Measurements from ENCODE around the gene WDR49.
"Not testable (repeated sequence)": the region's sequence is repeated elsewhere in the genome, so short reads cannot be mapped to it uniquely, and the experiment has no call there.

The WDR49 gene

DNA sequence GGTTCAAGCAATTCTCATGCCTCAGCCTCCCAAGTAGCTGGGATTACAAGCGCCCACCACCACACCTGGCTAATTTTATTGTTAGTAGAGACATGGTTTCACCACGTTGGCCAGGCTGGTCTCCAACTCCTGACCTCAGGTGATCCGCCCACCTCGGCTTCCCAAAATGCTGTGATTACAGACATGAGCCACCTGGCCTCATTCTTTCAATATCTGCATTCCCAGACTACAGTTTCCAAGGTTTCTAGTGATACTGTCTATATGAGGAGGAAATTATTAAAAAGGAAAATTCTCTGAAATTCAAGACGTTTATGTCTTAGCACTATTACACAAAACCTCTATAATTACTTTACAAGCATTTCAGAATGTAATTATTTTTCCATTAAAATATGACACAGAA lies 39.5 kb downstream of the WDR49 start:
- not testable (repeated sequence) for DNase-seq (ENCODE audit: low read depth)

DNA sequence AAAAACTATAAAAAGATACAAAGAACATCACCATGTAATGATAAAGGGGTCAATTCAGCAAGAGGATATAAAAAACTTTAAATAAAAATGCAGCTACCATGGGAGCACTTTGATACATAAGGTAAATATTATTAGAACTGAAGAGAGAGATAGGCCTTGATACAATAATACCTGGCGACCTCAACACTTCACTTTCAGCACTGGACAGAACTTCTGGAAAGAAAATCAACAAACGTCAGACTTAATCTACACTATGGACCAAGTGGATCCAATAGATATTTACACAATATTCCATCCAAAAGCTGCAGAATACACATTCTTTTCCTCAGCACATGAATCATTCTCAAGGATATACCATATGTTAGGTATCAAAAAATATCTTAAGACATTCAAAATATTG lies 42.0 kb downstream of the WDR49 start:
- DNase-seq (ENCODE audit: low read depth) = no peak

DNA sequence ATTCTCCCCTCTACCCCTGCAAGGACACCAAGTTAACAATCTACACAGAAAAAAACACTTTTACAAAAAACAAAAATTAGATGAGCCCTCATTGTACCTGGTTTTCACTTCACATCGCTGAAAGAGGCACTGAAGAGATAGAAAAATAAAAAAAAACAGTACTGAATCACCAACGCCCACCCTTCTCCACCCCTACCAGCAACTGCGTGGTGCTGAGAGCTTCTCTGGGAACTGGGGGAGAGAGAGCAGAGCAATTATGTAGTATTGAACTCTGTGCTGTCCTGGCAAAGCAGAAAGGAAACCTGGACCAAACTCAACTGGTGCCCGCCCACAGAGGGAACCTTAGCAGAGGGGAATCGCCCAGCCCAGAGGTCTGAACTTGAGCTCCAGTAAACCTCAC lies 44.6 kb downstream of the WDR49 start:
- no peak for DNase-seq (ENCODE audit: low read depth)

DNA sequence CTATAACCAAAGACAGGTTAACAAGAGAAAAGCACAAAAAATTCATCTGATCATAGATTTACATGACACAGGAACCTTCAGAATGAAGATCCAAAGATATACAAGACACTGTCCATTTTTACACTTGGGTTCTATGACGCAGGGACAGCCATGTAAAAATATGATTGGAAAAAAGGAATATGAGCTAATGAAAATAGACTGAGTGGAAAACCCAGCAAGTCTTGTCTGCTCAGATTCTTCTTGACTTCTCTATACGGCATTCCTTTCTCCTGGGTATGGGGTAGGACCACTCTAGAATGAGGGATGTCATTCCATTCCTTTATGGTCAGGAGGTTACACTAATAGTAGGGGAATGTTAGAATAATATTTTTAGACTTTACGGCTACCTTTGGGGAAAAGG lies 46.9 kb downstream of the WDR49 start:
- no peak for DNase-seq (ENCODE audit: low read depth)

DNA sequence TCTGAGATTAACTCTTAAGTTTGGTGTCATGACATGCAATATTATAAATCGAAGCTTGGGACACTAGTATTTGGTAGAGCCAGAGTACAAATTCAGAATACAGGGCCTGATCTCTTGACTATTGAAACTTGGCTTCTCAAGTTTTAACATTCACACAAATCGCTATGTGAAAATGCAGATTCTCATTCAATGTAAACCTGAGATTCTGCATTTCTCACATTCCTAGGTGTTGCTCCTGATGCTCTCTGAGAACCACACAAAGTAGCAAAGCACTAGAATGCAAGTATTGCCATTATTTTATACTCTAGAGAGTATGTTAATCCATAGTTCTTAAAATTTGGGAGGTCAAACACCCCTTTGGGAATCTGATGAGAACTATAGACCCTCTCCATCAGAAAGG lies 47.9 kb downstream of the WDR49 start:
- no peak for DNase-seq (ENCODE audit: low read depth)

DNA sequence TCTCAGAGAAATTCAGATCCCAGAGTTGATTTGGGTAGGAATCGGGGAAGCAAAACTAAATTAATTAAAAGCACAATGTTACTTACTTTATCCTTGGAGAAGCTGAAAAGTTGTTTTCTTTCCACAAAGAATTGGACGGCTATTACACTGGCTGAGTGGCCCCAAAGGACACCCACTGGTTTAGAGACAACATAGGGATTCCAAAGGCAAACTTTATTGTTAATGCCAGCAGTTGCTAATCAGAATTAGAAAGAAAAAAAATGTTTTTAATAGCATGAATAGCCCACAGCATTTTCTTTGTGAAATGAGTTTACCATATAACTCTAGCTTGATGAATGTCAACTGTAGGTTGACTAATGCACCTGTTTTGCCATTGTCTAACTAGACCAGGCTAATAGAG lies 51.7 kb downstream of the WDR49 start:
- DNase-seq (ENCODE audit: low read depth) = no peak

DNA sequence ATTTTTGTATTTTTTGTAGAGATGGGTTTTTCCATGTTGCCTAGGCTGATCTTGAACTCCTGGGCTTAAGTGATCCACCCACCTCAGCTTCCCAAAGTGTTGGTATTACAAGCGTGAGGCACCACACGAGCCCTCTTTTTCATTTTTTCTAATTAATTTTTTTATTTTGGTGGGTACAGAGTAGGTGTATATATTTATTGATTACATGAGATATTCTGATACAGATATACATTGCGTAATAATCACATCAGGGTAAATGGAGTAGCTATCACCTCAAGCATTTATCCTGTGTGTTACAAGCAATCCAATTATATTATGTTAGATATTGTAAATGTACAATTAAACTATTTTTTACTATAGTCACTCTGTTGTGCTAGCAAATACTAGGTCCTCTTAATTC lies 66.1 kb downstream of the WDR49 start:
- DNase-seq (ENCODE audit: low read depth) = no peak

DNA sequence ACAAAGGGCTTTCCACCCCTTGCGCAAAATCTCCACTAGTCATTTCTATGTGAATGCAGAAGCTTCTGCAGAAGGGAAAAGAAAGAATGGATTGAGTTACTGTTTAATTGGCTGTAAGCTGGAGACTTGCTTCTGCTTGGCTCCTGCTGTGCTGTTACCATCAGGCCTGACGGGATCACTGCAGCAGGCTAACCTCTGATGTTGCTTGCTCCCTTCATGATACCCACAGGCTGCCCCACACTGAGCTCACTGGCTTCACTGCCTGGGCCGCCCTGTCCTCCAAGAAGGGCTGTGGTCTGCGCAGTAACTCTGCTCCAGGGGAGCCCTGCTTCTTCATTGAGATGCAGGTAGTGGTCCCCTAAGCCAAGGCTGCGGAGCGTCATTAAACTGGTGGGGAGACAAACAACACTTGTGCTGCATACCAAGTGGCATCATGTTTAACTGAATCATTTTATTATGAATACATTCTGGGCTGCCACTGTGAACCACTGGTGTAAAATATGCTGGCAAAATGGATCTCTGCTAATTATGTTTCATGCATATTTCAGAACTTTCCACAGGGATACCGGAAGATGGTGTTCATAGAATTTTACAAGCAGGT lies 78.6 kb downstream of the WDR49 start:
- DNase-seq (ENCODE audit: low read depth) = no peak

DNA sequence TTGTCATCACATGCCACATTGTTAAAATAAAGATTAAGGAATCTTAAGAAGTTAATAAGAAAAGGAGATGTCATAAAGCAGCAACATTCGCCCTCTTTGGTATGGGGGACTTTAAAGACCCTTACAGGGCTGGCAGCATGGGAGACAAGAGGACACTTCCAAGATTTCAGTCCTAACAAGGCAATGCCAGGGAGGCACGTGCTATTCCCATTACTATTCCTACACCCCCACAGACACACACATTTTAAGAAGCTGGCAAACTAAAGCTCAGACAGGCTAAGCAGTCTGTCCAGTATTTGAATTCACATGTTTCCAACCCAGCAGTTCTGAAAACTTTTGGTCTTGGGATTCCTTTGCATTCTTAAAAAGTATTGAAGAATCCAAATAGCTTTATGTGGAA lies 80.8 kb downstream of the WDR49 start:
- DNase-seq (ENCODE audit: low read depth) = no peak

DNA sequence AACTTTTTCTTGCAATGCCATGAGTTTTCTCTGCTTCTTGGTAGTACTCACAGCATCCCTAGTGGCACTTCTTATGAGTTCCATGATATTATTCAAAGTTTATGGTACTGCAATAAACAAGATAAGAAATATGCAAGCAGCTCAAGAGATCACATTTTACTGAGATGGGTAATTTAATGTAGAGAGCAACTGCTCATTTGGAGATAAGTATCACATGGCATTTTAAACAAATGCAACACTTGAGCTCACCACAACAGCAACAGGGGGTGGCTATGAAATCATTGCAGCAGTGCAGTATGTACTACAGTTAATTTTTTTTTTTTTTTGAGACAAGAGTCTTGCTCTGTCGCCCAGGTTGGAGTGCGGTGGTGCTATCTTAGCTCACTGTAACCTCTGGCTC lies 85.1 kb downstream of the WDR49 start:
- DNase-seq (ENCODE audit: low read depth) = no peak

DNA sequence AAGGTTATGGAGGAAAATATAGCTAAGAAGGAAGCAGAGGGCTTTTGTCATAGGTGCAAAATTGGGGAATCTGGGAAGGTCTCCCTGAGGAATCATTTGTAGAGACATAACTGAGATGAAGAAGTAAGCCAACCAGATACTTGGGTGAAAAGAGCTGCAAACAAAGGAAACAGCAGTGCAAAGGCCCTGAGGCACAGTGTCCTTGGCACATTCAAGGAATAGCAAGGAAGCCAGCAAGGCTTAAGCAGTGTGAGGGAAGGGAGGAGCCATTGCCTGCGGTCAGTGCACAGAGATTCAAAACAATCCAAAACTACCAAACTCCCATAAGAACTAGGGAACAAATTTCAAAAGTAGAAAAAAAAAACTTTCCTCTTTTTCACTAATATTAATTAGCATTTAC lies 88.3 kb downstream of the WDR49 start:
- no peak for DNase-seq (ENCODE audit: low read depth)

DNA sequence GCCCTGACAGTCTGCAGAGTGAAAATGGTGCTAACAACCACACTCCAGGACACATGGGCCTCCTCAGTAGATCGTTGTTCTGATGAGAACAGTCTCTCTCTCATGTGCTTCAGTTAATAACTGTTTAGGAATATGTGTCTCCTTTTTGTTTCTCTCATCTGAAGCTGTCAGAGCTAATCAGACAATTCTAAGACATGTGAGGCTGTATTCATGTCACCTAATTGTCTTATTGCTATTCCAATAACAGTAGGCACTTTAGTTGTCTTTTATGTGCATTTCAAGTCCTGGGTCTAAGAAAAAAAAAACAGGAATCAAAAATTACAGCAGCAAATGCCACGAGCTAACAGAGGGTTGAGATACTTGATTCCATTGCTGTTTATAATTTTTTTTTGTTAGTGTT lies 89.1 kb downstream of the WDR49 start:
- DNase-seq (ENCODE audit: low read depth) = no peak

DNA sequence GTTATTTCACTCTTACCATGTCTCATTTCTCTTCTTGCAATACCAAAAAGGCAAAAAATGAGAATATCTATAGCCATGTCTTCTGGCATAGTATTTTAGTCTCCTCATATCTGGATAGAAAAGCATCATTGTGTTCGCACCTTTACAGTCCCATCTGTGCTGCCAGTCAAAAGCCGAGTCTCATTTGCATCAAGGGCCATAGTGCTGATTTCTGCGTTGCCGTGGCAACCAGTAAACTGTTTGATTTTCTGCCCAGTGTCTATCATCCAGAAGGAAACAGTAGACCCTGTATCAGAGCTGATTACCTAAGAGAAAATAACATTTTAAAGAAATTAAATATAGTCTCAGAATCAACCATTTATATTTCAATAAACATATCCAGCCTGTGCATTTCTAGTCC lies 93.8 kb downstream of the WDR49 start:
- no peak for DNase-seq (ENCODE audit: low read depth)

DNA sequence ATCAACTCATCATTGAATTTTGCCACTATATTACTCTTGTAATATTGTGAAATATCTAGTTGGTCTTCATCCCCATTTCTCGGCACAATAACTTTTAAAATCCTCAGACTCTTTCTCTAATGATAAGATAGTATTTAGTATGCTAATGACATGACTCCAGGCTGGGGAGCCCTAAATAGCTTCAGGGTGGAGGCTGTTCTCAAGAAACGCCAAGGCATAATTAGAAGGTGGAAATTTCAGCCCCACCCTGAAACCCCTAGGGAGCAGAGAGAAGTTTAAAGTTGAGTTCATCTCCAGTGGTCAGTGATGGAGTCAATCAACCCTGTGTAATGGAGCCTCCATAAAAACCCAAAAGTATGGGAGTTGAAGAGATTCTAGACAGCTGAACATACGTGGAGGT lies 98.8 kb downstream of the WDR49 start:
- DNase-seq (ENCODE audit: low read depth) = no peak

DNA sequence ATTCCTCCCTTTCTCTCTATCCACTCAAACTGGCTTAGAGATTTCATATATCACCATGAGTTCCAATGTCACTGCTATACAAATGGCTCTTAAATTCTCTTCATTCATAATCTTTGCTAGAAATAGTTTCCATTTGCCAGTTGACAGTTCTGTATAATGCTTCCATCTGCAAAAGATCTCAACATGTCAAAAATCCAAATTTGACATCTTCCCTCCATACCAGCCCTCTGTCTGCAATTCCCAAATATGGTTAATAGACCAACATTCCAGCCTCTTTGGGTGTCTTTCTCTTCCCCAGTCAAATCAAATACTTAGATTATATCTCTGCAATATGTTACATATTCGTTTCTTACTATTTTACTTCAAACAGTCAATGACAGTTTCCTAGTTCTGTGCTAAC lies 115.7 kb downstream of the WDR49 start:
- no peak for DNase-seq (ENCODE audit: low read depth)

DNA sequence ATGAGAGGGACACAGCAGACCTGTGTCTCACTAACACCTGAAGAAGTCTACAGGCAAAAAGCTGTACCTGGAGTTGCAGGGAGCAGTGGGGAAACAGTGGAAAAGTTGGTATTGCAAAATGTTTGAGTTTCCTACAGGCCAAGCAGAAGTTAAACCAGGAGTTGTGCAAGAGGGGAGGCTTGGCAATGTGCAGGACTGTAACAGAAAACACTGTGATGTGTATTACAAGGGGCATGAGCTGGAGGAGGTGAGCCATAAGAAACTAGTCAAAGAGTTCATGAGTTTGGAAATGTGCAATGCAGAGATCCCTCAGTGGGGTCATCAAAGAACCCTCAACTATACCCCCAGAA lies 132.8 kb downstream of the WDR49 start:
- DNase-seq (ENCODE audit: low read depth) = no peak

DNA sequence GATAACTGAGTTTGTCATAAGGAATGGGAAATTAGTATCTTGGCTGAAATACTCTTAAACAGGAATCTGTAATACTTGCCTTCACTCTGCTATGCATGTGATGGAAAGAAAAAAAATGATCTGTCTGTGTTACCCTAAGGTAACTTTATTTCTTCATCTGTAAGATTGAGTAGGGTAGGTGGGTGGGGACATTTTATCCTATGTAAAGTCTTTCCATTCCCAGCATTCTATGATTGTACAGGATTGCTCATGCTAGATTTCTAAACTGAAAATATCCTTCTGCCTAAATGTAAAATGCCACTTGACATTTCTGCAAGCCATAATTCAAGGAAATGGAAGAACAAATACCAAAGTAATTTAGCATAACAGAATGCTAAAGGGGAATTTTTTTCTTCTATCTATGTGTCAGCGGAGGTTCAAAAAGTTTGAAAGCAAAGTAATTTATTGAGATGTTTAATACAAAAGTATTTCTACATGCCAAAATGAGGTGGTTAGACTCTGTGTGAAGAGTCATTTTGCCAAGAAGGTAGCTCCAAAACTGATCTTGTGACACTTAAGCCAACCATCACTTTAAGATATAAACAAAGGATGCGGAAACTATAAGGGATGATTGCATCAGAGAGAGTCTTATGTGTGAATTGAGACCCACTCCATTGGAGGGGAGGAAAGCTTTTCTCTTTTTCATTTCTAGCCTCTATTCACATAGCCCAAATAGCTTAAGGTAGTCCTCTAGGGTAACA lies 133.3 kb downstream of the WDR49 start:
- DNase-seq (ENCODE audit: low read depth) = no peak

DNA sequence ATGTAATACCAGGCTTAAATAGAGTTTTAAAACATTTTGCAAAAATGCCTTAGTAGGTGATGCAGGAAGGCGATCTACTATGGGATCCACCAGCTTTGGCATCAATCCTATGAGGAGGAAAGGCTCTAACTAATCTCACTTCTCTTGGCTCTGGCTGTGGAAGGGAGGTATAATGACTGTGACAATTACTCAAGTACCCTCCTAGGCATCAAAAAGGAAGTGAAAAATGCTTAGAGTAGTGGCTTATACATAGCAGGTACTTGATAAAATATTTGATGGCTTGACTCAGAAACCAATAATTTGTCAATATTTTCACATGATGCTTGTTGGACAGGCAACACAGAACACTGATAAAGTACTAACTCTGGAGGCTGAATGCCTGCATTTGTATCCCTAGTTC lies 145.8 kb downstream of the WDR49 start:
- no peak for DNase-seq (ENCODE audit: low read depth)

DNA sequence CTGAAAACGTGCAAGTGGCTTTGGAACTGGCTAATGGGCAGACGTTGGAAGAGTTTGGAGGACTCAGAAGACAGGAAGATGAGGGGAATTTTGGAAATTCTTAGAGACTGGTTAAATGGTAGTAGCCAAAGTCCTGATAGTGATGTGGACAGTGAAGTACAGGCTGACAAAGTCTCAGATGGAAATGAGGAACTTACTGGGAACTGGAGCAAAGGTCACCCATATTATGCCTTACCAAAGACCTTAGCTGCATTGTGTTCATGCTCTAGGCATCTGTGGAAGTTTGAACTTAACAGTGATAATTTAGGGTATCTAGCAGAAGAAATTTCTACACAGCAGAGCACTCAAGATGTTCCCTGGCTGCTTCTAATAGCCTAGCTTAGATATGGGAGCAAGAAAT lies 151.3 kb downstream of the WDR49 start:
- DNase-seq (ENCODE audit: low read depth) = no peak

DNA sequence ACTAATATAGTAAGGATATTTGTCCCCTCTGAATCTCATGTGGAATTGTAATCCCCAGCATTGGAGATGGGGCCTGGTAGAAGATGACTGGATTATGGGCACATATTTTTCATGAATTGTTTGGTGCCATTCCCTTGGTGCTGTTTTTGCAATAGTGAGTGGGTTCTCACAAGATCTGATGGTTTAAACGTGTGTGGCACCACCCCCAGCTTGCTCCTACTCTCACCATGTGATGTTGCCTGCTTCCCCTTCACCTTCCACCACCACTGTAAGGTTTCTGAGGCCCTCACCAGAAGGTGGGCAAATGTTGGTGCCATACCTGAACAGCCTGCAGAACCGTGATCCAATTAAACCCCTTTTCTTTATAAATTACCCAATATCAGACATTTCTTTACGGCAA lies 151.8 kb downstream of the WDR49 start:
- no peak for DNase-seq (ENCODE audit: low read depth)

DNA sequence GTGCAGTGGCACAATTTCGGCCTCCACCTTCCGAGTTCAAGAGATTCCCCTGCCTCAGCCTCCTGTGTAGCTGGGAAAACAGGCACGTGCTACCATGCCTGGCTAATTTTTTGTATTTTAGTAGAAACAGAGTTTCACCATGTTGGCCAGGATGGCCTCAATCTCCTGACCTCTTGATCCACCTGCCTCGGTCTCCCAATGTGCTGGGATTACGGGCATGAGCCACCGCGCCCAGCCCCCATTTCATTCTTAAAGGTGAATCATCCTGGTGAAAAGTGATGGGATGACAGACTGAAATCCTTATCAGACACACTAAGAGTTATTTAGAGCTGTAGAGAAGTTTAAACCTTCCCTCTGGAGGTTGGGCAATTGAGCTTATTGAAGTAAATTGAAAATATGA lies 155.8 kb downstream of the WDR49 start:
- no peak for DNase-seq (ENCODE audit: low read depth)

DNA sequence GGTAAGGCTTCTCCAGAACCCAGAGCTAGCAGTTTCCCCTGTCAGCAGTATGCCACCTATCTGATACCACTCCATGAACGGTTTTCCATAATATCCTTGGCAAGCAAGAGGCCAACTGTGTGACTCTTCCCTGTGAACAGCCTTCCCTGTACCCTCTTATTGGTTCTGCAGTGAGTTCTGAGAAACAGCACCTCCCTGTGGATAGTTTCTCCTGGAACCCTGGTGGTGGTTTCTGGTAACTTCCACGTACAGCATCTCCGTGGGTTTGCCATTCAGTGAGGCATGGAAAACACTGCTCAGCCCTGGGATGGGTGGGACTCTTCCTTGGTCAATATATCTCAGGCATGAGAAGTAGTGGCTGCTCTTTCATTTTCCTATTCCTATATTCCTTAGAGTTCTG lies 160.5 kb downstream of the WDR49 start:
- no peak for DNase-seq (ENCODE audit: low read depth)

DNA sequence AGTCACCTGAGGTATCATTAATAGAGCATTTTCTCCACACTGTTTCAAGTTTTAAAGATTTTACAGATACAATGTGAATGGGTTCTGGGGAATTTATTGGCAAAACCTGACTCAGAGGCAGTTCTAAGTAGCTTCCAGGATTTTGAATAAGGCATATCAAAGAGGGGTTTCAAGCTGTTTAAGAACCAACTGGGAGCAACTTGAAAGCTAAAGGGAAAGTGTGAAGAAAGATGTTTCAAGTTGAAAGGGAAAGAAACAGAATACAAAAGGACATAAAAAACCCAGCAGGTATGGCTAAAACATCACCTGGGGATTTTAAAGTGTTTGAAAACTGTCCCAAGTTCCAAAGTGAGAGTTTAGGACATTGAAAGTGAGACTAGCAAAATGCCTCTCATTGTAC lies 162.1 kb downstream of the WDR49 start:
- no peak for DNase-seq (ENCODE audit: low read depth)

DNA sequence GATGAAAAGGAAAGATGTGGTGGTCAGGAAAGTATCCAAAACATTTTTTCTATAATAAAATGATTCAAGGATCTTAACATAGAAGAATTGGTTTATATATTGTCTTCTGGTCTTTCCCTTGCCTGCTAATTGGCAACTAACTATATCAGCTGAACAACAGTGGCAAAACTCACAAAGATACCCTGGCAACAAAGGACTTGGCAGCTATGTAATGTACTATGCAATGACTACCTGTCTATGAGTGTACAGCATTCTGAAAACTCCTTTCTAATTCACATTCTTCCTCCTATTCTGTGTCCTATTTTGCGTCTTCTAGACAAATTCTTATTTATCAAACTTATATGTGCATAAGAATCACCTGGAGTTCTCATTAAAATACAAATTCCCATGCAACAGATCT lies 164.2 kb downstream of the WDR49 start:
- no peak for DNase-seq (ENCODE audit: low read depth)

All from stimulated activated CD8-positive, alpha-beta memory T cell treated with anti-CD3 and anti-CD28 coated beads, Interleukin-12 subunit alpha, Interleukin-12 subunit beta, amount 100 ng/mL, for 1 hour (primary cell).